ENCODE data around the gene TRPM3. TPM values are rescaled to one million over a fixed set of nuclear protein-coding genes. Genes with fewer than 3 reads are reported as not detected.

The TRPM3 gene
- total and polyA plus RNA-seq, 12 donors = 0.27 to 5.3 (median 1.8) TPM

GRCh38 chr9:70873506-70873905 lies 247.9 kb downstream of the TRPM3 start:
- TF ChIP-seq, protein P1, sequence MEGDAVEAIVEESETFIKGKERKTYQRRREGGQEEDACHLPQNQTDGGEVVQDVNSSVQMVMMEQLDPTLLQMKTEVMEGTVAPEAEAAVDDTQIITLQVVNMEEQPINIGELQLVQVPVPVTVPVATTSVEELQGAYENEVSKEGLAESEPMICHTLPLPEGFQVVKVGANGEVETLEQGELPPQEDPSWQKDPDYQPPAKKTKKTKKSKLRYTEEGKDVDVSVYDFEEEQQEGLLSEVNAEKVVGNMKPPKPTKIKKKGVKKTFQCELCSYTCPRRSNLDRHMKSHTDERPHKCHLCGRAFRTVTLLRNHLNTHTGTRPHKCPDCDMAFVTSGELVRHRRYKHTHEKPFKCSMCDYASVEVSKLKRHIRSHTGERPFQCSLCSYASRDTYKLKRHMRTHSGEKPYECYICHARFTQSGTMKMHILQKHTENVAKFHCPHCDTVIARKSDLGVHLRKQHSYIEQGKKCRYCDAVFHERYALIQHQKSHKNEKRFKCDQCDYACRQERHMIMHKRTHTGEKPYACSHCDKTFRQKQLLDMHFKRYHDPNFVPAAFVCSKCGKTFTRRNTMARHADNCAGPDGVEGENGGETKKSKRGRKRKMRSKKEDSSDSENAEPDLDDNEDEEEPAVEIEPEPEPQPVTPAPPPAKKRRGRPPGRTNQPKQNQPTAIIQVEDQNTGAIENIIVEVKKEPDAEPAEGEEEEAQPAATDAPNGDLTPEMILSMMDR (IDR thresholded peaks at IDR 0.05) = no peak
- TF ChIP-seq POLR2A (IDR thresholded peaks at IDR 0.05) = no peak
- 79 to 88% (median 84%) methylated on average over 2 of the region's 2 CpGs for WGBS, 4 donors

DNA sequence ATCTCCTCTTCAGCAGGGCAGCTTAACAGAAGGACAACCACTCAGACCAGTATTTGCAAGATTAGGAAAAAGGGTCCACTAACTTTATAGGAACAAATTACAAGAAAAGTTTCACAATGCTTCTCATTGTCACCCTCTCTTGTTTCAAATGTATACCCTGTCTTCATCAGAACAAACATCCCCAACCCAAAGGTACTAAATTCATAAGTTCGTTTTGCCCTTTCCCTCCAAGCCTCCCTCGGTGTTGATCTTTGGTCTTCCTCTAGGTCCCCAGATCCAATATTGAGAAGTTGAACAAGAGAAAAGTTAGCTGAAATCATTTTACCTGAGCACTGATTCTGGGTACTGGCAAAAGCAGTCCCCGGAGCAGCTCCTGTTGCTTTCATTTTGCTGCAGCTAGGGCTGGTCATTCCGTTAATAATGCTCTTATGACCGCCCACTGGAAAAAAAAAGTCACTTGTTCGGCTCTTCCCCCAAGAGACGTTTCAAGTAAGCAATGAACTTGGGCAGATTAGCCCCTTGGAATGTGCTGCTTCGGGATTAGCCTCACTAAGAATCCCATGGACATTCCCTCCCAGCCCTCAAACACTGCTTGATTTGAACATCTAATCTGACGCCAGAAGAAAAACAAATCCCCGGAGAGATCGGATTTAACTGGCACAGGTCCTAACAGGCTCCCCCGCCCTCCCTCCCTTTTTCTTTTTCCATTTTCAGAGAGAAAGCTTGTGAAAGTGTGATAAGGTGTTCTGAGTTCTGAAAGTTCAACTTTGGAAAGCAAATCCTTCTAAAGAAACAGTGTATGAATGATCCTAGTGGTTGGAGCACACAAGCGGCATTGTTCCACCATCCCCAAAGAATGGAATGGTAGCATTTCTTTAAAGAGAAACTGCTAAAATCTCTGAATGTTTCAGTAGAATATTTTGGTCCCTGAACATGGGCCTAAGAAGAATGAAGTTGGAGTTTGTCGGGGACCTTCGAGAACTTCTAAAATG lies 252.5 kb downstream of the TRPM3 start:
- peak; percentile 15 to 53 (median 31) for DNase-seq
- Histone ChIP-seq H3K27ac (peak overlapping the region in 3 of 5 donors; percentile 56 to 73 (median 62)), H3K36me3 (replicated peaks in 1 of 2) (no peaks in the 10 kb centered on the region), H3K4me3 (peak overlapping the region in 3 of 4 donors; percentile 7 to 49 (median 15)), H3K4me1 (replicated peaks in 1 of 2) (no peaks in the 10 kb centered on the region), H3K9me3 (replicated peaks in 1 of 3) (no peaks in the 10 kb centered on the region), H3K27me3 (no peaks in the 10 kb centered on the region)
- intact Hi-C loops (cut with DNase I) = no loop called here
- TF ChIP-seq POLR2A (IDR thresholded peaks at IDR 0.05) = peak in 1 of 2 donors; percentile 50
- TF ChIP-seq, protein P1 (IDR thresholded peaks at IDR 0.05) = no peak
- WGBS, 4 donors = 42 to 57% (median 48%) methylated on average over 15 of the region's 15 CpGs

More at GRCh38 chr9:70873506-70873905, 247.9 kb downstream of the TRPM3 start:
- intact Hi-C loops (cut with DNase I) = no loop called here
- Histone ChIP-seq H3K27ac (no peak overlapping the region), H3K27me3 (no peaks in the 10 kb centered on the region), H3K36me3 (replicated peaks in 1 of 2) (no peaks in the 10 kb centered on the region), H3K4me1 (replicated peaks in 1 of 2) (no peaks in the 10 kb centered on the region), H3K9me3 (replicated peaks in 1 of 3) (no peaks in the 10 kb centered on the region), H3K4me3 (no peak overlapping the region)
- DNase-seq = no peak

DNA sequence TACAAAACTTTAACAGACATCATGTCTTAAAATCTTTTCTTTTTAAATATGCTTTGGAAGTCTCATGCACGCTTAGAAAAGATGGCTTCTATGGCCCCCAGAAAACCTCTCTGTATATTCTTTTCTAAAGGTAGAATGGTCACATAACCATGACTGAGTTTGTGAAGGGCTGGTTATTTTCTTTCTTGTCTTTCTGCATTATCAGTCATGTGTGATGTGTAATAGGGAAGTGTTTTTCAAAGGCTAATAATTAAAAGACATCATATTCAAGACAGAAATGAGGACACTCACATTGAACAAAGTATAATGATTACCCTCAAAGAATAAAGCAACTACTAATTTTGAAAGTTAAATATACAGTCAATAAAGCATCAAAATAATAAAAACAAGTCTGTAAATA lies 253.4 kb downstream of the TRPM3 start:
- H3K36me3 ChIP-seq (replicated peaks in 1 of 2) = no peaks in the 10 kb centered on the region
- WGBS, 4 donors = 67 to 81% (median 76%) methylated on average over 1 of the region's 1 CpG
- peak overlapping the region in 1 of 4 donors; percentile 49 for H3K4me3 ChIP-seq
- H3K27ac ChIP-seq = no peak overlapping the region
- TF ChIP-seq, protein P1 (IDR thresholded peaks at IDR 0.05) = no peak
- TF ChIP-seq POLR2A (IDR thresholded peaks at IDR 0.05) = no peak
- H3K27me3 ChIP-seq = no peaks in the 10 kb centered on the region
- no peaks in the 10 kb centered on the region for H3K9me3 ChIP-seq (replicated peaks in 1 of 3)
- intact Hi-C loops (cut with DNase I) = no loop called here
- DNase-seq = no peak
- no peaks in the 10 kb centered on the region for H3K4me1 ChIP-seq (replicated peaks in 1 of 2)

DNA sequence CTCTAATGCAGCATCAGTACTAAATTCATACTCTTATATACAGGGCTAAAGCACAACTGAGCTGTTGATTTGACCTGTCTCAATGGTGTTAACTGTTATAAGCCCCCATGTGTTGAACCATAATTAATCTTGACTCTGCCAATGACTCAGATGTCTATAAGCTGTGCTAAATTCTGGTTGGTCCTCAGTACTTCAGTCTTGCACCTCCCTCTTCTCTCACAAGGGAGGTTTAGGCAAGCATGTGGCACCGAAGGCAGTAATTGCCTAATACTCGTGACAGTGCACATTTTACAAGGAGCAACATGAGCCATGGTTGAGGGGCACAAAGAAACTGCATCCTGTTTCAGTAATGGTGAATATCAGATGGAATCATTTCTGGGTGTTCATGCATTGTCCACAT lies 255.9 kb downstream of the TRPM3 start:
- no peak for TF ChIP-seq POLR2A (IDR thresholded peaks at IDR 0.05)
- TF ChIP-seq, protein P1 (IDR thresholded peaks at IDR 0.05) = no peak
- Histone ChIP-seq H3K27me3 (no peaks in the 10 kb centered on the region), H3K27ac (no peak overlapping the region), H3K9me3 (replicated peaks in 1 of 3) (no peaks in the 10 kb centered on the region), H3K4me1 (replicated peaks in 1 of 2) (no peaks in the 10 kb centered on the region), H3K4me3 (no peak overlapping the region), H3K36me3 (replicated peaks in 1 of 2) (no peaks in the 10 kb centered on the region)
- DNase-seq = no peak
- 76 to 87% (median 82%) methylated on average over 2 of the region's 2 CpGs for WGBS, 4 donors
- intact Hi-C loops (cut with DNase I) = no loop called here

All from adrenal gland (tissue), 12 donors.